Measurements from ENCODE around the gene COL25A1. TPM values are rescaled to one million over a fixed set of nuclear protein-coding genes. Genes with fewer than 3 reads are reported as not detected.

COL25A1 gene
- total and polyA plus RNA-seq, 2 experiments from 2014 or later: 0.25 TPM; not detected in 1

- peaks cover 17% of the 10 kb centered on the region; the same call in 1 of the 2 replicates for H3F3A ChIP-seq (ENCODE audit: insufficient read depth)
- peak overlapping the region; percentile 3 for H3K4me2 ChIP-seq (ENCODE audit: unreplicated experiment)
- H3K36me3 ChIP-seq (ENCODE audit: low read depth): no peaks in the 10 kb centered on the region
- in situ Hi-C loops (cut with MboI): no loop called here
- H3K9me3 ChIP-seq (ENCODE audit: low read depth): no peaks in the 10 kb centered on the region
- no peaks in the 10 kb centered on the region for H4K20me1 ChIP-seq (ENCODE audit: insufficient read depth)
- H3K4me1 ChIP-seq (ENCODE audit: insufficient read depth): peaks cover 13% of the 10 kb centered on the region
- no peak overlapping the region for H2AFZ ChIP-seq
- no peaks in the 10 kb centered on the region for H3K9me2 ChIP-seq (ENCODE audit: insufficient read depth)
- DNase-seq: peak; percentile 64
- TF ChIP-seq EZH2 (IDR thresholded peaks at IDR 0.05; ENCODE audit: insufficient read depth, poor library complexity, severe bottlenecking): no peak
- TF ChIP-seq EZH2phosphoT487 (IDR thresholded peaks at IDR 0.05; ENCODE audit: insufficient read depth, low read depth): no peak
- H3K79me2 ChIP-seq (ENCODE audit: insufficient read depth): no peaks in the 10 kb centered on the region
- WGBS, 2 experiments (ENCODE audit: low coverage in 1 of 2, low lambda C conversion rate in 2 of 2, missing lambda C conversion rate in 2 of 2): 7 to 13% methylated on average over 4 of the region's 4 CpGs
- no peaks in the 10 kb centered on the region for H3K27me3 ChIP-seq (replicated peaks; ENCODE audit: insufficient read depth)
- H3K27ac ChIP-seq: no peak overlapping the region
- H3K4me3 ChIP-seq: no peak overlapping the region
- no peak overlapping the region for H3K9ac ChIP-seq
Measured at GRCh38 chr4:109067508-109068235, 234.8 kb downstream of the COL25A1 start.

DNA sequence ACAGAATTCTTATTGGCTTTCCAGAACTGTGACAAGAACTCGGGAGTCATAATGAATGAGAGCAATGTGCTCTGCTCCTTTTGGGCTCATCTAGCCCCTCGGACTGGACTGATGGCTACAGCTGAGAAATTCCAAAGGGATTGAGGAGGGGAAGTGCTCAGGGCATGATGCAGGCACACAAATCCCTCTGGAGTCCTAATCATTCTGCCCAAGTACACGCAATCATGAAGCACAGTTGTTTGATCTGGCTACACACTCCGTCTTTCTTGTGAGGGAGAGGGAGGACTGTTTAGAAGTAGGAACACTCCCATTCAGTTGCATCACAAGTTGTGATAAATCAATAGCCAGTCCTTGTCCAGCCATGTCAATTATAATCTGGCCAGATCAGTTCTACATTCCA lies 237.5 kb downstream of the COL25A1 start:
- Histone ChIP-seq H3K27ac (no peak overlapping the region), H3K9me2 (ENCODE audit: insufficient read depth) (no peaks in the 10 kb centered on the region), H4K20me1 (ENCODE audit: insufficient read depth) (no peaks in the 10 kb centered on the region), H3K79me2 (ENCODE audit: insufficient read depth) (no peaks in the 10 kb centered on the region), H3K4me1 (ENCODE audit: insufficient read depth) (peaks cover 7% of the 10 kb centered on the region), H3K36me3 (ENCODE audit: low read depth) (no peaks in the 10 kb centered on the region), H3K9me3 (ENCODE audit: low read depth) (no peaks in the 10 kb centered on the region), H3K27me3 (replicated peaks; ENCODE audit: insufficient read depth) (no peaks in the 10 kb centered on the region), H3K4me2 (ENCODE audit: unreplicated experiment) (no peak overlapping the region), H3K4me3 (no peak overlapping the region), H3K9ac (no peak overlapping the region), H3F3A (ENCODE audit: insufficient read depth) (peaks cover 12% of the 10 kb centered on the region; the same call in 1 of the 2 replicates), H2AFZ (no peak overlapping the region)
- TF ChIP-seq EZH2phosphoT487 (IDR thresholded peaks at IDR 0.05; ENCODE audit: insufficient read depth, low read depth) (no peak), EZH2 (IDR thresholded peaks at IDR 0.05; ENCODE audit: insufficient read depth, poor library complexity, severe bottlenecking) (no peak)
- 74 to 87% methylated on average over 4 of the region's 4 CpGs for WGBS, 2 experiments (ENCODE audit: low coverage in 1 of 2, low lambda C conversion rate in 2 of 2, missing lambda C conversion rate in 2 of 2)
- in situ Hi-C loops (cut with MboI): no loop called here
- no peak for DNase-seq

DNA sequence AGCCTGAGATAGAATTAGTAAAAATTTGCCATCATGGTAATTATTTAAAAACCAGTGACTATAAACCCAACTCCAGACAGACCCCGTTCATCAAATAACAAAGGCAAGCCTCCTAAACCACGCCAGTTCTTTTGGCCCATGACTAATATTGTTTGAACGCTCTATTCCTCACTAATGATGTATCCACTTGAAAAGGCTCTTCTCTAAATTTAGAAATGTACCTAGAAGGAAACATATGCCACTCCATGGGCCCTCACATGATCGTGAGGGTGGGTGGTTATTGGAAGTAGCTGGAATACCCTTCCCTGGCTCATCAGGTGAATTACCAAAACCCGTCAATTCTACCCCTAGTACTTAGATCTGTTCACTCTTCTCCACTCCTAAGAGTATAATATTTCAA lies 249.2 kb downstream of the COL25A1 start:
- Histone ChIP-seq H2AFZ (no peak overlapping the region), H4K20me1 (ENCODE audit: insufficient read depth) (no peaks in the 10 kb centered on the region), H3K27ac (no peak overlapping the region)

DNA sequence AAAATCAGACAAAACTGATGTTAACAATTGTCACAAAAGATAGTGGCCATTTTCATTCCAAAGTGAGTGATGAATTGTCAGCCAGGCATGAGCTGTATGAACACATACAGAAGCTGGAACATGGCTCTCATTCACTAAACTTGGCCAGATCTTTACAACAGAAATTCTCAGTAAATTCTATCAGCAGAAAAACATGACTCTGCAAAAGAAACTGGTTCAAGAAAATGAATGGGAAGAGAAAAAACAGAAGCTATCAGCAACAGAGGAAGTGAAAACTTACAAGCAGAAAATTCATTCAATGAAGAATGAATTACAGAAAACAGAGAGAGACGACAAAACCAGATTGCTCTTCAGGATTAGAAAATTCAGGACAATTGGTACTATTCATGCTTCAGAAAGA lies 249.6 kb downstream of the COL25A1 start:
- no peak overlapping the region for H3K9ac ChIP-seq
- no peaks in the 10 kb centered on the region for H3K79me2 ChIP-seq (ENCODE audit: insufficient read depth)
- H2AFZ ChIP-seq: no peak overlapping the region
- in situ Hi-C loops (cut with MboI): no loop called here
- H4K20me1 ChIP-seq (ENCODE audit: insufficient read depth): no peaks in the 10 kb centered on the region
- 47% methylated on average over 1 of the region's 1 CpG for WGBS, 2 experiments (ENCODE audit: low coverage in 1 of 2, low lambda C conversion rate in 2 of 2, missing lambda C conversion rate in 2 of 2)
- TF ChIP-seq EZH2 (IDR thresholded peaks at IDR 0.05; ENCODE audit: insufficient read depth, poor library complexity, severe bottlenecking): no peak
- TF ChIP-seq EZH2phosphoT487 (IDR thresholded peaks at IDR 0.05; ENCODE audit: insufficient read depth, low read depth): no peak
- no peaks in the 10 kb centered on the region for H3K9me3 ChIP-seq (ENCODE audit: low read depth)
- no peaks in the 10 kb centered on the region for H3K4me1 ChIP-seq (ENCODE audit: insufficient read depth)
- H3K4me3 ChIP-seq: no peak overlapping the region
- no peak for DNase-seq
- no peaks in the 10 kb centered on the region for H3K9me2 ChIP-seq (ENCODE audit: insufficient read depth)
- H3K27ac ChIP-seq: no peak overlapping the region
- no peak overlapping the region for H3K4me2 ChIP-seq (ENCODE audit: unreplicated experiment)
- no peaks in the 10 kb centered on the region for H3K27me3 ChIP-seq (replicated peaks; ENCODE audit: insufficient read depth)
- no peaks in the 10 kb centered on the region for H3F3A ChIP-seq (ENCODE audit: insufficient read depth)
- H3K36me3 ChIP-seq (ENCODE audit: low read depth): no peaks in the 10 kb centered on the region

More for the DNA sequence above, 249.2 kb downstream of the COL25A1 start:
- Histone ChIP-seq H3K79me2 (ENCODE audit: insufficient read depth) (no peaks in the 10 kb centered on the region), H3K9ac (no peak overlapping the region), H3F3A (ENCODE audit: insufficient read depth) (no peaks in the 10 kb centered on the region), H3K4me3 (no peak overlapping the region), H3K4me2 (ENCODE audit: unreplicated experiment) (no peak overlapping the region), H3K4me1 (ENCODE audit: insufficient read depth) (no peaks in the 10 kb centered on the region), H3K36me3 (ENCODE audit: low read depth) (no peaks in the 10 kb centered on the region), H3K27me3 (replicated peaks; ENCODE audit: insufficient read depth) (no peaks in the 10 kb centered on the region), H3K9me3 (ENCODE audit: low read depth) (no peaks in the 10 kb centered on the region), H3K9me2 (ENCODE audit: insufficient read depth) (no peaks in the 10 kb centered on the region)
- no peak for DNase-seq
- TF ChIP-seq EZH2phosphoT487 (IDR thresholded peaks at IDR 0.05; ENCODE audit: insufficient read depth, low read depth) (no peak), EZH2 (IDR thresholded peaks at IDR 0.05; ENCODE audit: insufficient read depth, poor library complexity, severe bottlenecking) (no peak)
- 84% methylated on average over 5 of the region's 5 CpGs for WGBS, 2 experiments (ENCODE audit: low coverage in 1 of 2, low lambda C conversion rate in 2 of 2, missing lambda C conversion rate in 2 of 2)
- in situ Hi-C loops (cut with MboI): no loop called here
